NCI-H1694 (cell line): ENCODE results near the gene ABCD4.

ENCODE experiments used
- DNase-seq: peaks from one replicate; lab custom pipeline; 2025; lab: John Stamatoyannopoulos, UW

The ABCD4 gene

GRCh38 chr14:74259513-74259912 lies 43.2 kb downstream of the ABCD4 start:
- no peak for DNase-seq

DNA sequence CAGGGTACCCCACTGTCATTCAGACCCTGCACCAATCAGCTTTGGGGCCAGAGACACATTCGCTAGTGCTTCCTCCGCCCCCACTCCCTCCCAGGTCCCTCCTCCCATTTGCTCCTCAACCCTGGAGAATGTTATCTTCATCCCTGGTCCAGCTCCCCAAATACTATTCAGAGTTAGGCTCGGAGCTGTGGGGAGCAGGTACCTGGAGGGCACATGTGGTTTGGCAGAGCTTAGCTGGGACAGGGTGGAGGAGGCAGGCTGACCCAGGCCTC lies 44.0 kb downstream of the ABCD4 start:
- DNase-seq = no peak

GRCh38 chr14:74257941-74258763 lies 44.6 kb downstream of the ABCD4 start:
- no peak for DNase-seq

DNA sequence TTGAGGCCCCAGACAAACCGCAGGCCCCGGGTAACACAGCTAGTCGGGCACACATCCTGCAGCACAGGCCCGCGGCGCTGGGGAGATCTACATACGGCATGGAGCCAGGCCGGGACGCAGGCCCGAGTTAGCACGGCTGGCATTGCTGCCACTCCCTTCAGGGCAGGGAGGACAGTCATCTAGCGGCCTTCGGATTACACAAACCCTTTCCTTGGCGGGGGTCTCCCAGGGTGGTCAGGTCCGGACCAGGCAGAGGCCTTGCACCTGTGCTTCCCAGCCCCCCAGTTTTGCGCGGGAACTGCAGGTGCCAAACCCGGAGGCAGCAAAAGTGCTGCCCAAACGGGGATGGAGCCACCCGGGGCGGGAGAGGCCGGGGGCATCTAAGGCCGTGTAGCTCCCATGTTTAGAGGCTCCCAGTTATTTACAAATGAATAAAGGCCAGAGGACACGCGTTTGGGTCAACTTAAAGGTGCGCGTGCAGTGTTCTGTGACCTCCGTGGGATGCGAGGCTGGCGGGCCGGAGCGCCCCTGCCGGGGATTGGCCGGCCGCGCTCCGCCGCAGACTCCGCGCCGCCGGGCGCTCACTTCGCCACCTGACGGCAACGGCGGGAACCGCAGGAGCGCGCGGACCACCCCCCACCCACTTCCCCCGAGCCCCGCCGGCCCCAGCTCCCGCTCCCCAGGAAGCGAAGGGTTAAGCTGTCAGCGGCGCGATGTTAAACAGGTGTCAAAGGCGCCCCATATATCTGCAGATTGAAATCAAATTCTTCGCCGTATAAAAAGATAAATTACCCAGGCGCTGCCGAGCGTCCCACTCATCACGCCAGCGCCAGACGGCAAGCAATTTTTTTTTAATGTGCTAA lies 45.4 kb downstream of the ABCD4 start:
- DNase-seq = peak; percentile 90

GRCh38 chr14:74255281-74255680 lies 47.5 kb downstream of the ABCD4 start:
- peak; percentile 87 for DNase-seq

DNA sequence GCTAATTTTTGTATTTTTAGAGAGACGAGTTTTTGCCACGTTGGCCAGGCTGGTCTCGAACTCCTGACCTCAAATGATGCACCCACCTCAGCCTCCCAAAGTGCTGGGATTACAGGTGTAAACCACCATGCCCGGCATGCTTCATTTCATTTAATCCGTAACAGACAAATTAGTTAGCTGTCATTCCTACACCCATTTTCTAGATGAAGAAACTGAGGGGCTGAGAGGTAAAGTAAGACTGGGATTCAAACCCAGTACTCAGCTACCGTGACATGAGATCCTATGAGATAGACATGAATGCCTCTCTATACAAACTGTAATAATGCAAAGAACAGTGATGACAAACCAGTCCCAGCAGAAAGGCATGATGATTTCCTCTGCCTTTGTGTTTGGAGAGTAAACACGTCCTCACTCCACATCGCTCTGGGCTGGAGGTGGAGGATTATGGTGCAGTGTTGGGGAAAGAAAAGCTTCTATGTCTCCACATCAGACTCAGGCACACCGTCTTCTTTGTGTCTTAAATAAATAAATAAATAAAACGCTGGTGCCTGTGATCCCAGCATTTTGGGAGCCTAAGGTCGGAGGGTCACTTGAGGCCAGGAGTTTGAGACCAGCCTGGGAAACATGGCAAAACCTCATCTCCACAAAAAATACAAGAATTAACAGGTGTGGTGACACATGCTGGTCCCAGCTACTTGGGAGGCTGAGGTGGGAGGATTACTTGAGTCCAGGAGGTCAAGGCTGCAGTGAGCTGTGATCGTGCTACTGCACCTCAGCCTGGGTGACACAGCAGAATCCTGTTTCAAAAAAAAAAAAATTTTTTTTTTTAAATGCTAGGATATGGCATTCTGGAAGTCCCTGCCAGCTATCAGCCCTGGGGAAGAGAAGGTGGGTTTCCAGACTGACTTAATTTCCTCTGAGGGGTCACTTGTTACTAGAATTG lies 53.0 kb downstream of the ABCD4 start:
- no peak for DNase-seq

GRCh38 chr14:74248017-74248416 lies 54.7 kb downstream of the ABCD4 start:
- no peak for DNase-seq

DNA sequence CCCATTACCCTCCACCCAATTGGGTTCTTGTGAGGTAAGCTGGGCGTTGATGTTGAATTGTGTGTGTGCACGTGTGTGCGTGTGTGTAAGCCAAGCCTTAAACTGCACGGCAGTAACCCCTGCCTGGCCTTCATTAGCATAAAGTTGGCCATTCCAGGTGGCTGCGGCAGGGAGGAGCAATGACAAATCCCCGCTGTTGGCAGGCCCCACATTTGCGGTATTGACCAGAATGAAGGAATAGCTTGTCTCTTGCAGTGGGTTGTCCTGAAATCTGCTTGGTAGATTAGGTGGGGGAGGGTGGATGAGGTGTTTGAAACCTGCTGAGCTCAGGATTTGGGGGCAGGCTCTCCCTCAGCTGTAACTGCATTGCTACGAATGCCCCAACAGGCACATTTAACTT lies 56.2 kb downstream of the ABCD4 start:
- DNase-seq = no peak

- DNase-seq = no peak
Observed at GRCh38 chr14:74245292-74245691, 57.4 kb downstream of the ABCD4 start.

GRCh38 chr14:74244115-74244514 lies 58.6 kb downstream of the ABCD4 start:
- DNase-seq = no peak

DNA sequence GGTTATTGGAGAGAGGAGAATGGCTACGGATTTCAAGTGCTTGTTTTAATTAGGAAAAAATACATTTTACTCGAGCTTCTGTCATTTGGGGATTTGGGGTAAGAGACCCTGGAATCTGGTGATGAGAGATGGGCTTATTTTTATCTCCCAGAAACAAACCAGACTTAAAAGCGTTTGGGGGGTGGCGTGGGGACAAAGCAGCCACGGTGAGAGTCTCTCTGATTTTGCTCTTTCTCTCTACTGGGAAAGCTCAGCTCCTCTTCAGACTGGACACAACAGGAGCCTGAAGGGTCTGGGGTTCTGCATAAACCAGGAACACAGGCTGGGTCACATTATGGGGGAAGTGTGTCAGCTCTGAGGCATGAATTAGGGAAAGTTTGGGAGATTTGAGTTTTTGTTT lies 59.7 kb downstream of the ABCD4 start:
- no peak for DNase-seq

- no peak for DNase-seq
Observed at GRCh38 chr14:74242780-74243042, 60.0 kb downstream of the ABCD4 start.

DNA sequence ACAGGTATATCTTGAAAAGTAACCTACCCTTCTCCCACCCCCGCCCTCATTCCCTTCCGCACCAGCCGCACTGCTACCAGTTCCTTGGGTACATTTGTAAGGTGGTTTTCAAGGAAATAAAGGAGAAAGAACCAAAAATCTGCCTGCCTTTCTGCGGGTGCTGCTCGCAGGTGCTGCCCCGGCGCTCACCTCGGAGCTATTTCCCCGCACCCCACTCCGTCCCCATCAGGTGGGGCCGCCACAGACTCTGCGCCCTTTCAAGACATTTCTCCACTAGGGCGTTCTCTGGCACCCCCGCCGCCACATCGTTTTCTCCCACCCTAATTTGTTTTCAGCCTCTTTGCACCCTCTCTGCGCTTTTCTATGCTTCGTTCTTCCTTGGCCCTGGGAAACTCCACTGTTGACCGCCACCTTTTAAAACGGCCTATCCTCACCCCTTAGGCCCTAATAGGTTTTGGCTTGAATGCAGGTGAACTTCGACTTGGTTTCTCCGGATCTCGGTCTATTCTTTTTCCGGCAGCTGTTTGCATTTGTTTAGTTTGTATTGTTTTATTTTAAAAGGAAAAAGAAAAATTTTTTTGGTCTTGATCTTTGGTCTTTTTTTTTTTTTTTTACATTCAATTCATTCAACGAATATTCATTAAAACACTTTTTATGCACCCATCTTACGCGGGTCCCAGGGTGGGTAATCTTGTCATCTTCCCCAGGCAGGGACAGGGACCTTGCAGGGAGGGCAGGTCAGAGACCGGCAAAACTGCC lies 60.5 kb downstream of the ABCD4 start:
- no peak for DNase-seq

DNA sequence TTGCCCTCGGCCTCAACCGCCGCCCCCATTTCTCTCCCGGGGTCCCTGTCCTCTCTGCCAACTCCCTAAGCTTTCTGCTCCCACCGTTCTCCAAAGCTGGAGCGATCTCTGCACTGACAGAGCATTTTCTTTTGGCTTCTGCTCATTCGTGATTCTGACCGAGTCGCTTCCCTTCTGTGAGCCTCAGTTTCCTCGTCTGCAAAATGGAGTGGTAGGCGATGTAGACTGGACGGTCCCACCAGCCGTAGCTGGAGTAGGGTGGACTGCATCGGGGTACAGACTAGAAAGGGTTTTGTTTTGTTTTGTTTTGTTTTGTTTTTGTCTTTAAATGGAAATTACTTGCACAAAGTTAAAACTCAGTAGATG lies 61.1 kb downstream of the ABCD4 start:
- no peak for DNase-seq

GRCh38 chr14:74240794-74241651 lies 61.7 kb downstream of the ABCD4 start:
- DNase-seq = no peak

- DNase-seq = no peak
Observed at GRCh38 chr14:74239848-74240793, 62.6 kb downstream of the ABCD4 start.

DNA sequence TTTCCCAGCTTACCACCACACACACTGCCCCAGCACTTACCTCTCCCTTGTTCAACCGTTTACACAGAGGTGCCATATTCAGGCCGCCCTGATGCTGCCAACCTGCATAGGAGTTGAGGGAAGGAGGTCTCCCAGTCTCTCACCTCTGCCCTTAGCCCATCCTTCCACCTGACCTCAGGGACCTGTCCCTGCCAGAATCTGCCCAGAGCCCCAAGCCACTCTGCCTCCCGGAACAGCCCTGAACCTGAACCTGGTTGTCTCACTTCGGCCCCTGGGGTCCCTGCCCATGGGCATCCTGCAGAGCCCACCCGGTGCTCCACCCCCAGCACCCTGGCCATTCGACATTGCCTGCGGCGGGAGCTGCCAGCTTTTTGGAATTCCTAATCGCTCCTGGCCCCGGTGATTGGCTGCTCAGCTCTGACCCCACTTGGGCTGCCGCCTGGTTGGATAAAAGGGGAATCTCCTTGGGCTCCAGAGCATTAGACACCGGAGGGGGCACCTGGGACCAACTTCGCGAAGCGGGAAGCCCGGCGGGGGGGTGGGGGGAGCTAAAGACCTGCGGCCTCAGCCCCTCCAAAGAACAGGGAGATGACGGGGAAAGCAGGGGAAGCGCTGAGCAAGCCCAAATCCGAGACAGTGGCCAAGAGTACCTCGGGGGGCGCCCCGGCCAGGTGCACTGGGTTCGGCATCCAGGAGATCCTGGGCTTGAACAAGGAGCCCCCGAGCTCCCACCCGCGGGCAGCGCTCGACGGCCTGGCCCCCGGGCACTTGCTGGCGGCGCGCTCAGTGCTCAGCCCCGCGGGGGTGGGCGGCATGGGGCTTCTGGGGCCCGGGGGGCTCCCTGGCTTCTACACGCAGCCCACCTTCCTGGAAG lies 63.5 kb downstream of the ABCD4 start, which contains the start of gene VSX2:
Gene VSX2, plus strand, starts transcription at position 476 of the 874 bp plus-strand sequence. Its CDS starts 113 bp downstream, at position 589.
- no peak for DNase-seq

GRCh38 chr14:74237441-74237840 lies 65.3 kb downstream of the ABCD4 start:
- no peak for DNase-seq
